ENCODE data around the gene PDPN. TPM values are rescaled to one million over a fixed set of nuclear protein-coding genes. Genes with fewer than 3 reads are reported as not detected.

The PDPN gene
- total and polyA plus RNA-seq, 2 of the 8 experiments (the other 6 are each of a cell fraction or from before 2014, with no cell fraction given), result 44.7 to 169 TPM

DNA sequence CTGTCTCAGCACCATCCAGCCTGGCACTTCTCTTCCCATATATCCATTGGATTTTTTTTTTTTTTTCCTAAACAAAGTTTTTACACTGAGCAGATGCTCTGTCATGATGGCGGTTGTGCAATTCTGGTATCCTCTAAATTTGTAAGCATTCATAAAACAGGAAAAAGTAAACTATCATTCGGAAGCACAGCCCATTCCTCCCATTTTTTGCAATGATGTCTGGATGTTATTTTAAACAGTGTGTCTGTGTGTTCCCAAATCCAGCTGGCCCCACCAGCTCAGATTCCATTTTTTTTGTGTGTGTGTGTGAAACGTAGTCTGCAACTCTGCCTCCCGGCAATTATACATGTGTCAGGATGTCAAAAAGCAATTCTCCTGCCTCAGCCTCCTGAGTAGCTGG, 33.5 kb downstream of the PDPN start:
- H4K91ac ChIP-seq (replicated peaks; ENCODE audit: insufficient read length, low read length), result no peak overlapping the region
- H3K4me3 ChIP-seq (ENCODE audit: extremely low read depth in 1 of 4, insufficient read depth in 2 of 4, low read depth in 3 of 4, low read length in 4 of 4), result no peak overlapping the region
- no peak overlapping the region for H4K5ac ChIP-seq (ENCODE audit: insufficient read length, low read depth, low read length)
- H2BK20ac ChIP-seq (ENCODE audit: low read length), result no peak overlapping the region
- no peak overlapping the region for H3K4me2 ChIP-seq (ENCODE audit: insufficient read depth in 1 of 2, low read depth in 2 of 2, low read length in 2 of 2)
- no peaks in the 10 kb centered on the region; the same call in 1 of the 2 replicates for H3K79me1 ChIP-seq (ENCODE audit: low read depth, low read length)
- H4K8ac ChIP-seq (ENCODE audit: extremely low read depth, insufficient read depth, low read length), result no peak overlapping the region
- no peak overlapping the region for H2AFZ ChIP-seq (ENCODE audit: low read length)
- FAIRE-seq (no peak), DNase-seq (ENCODE audit: low read depth in 1 of 2, low spot score in 2 of 2) (no peak)
- CTCF ChIA-PET (ENCODE audit: partially characterized antibody), result interaction anchor here (1.0 kb wide), 1 partner anchor 85 kb away, joined by 3 read pairs; no protein-coding TSS in a partner anchor
- no peak overlapping the region for H2AK5ac ChIP-seq (ENCODE audit: low read depth, low read length)
- H3K9me3 ChIP-seq (ENCODE audit: insufficient read depth in 2 of 2, low read depth in 1 of 2, low read length in 1 of 2), result no peaks in the 10 kb centered on the region
- no peak overlapping the region for H3K18ac ChIP-seq (ENCODE audit: extremely low read depth, low read length)
- H3K9ac ChIP-seq (replicated peaks in 1 of 4; ENCODE audit: extremely low read depth in 1 of 4, low read depth in 3 of 4, low read length in 3 of 4), result no peak overlapping the region
- POLR2A ChIA-PET (ENCODE audit: partially characterized antibody), result no interaction called here
- 92% methylated on average over 4 of the region's 4 CpGs; no CpG with 5 or more reads in 1 of the 2 experiments for WGBS, 2 experiments (ENCODE audit: extremely low coverage in 1 of 2, insufficient coverage in 1 of 2, insufficient read length in 1 of 2, insufficient replicate concordance in 2 of 2, low coverage in 1 of 2, low lambda C conversion rate in 2 of 2, missing lambda C conversion rate in 1 of 2)
- H3K14ac ChIP-seq (ENCODE audit: insufficient read length), result no peak overlapping the region
- no peaks in the 10 kb centered on the region for H3K23me2 ChIP-seq (ENCODE audit: low read depth, low read length)
- no peak overlapping the region for H3K56ac ChIP-seq (replicated peaks; ENCODE audit: insufficient read length, low read depth, low read length)
- H2BK12ac ChIP-seq (ENCODE audit: low read depth, low read length), result no peak overlapping the region
- peaks cover 2 to 3% of the 10 kb centered on the region in 2 experiments for H4K20me1 ChIP-seq (replicated peaks in 1 of 2; ENCODE audit: control insufficient read depth in 1 of 2, insufficient read depth in 2 of 2, low read length in 2 of 2)
- no peak overlapping the region for H2BK120ac ChIP-seq (replicated peaks; ENCODE audit: low read depth, low read length)
- no peak overlapping the region for H2BK15ac ChIP-seq (ENCODE audit: low read length)
- no peaks in the 10 kb centered on the region; a peak in 1 of 7 replicates for H3K4me1 ChIP-seq (replicated peaks in 1 of 4; ENCODE audit: control insufficient read depth in 3 of 4, insufficient read depth in 4 of 4, low read length in 3 of 4)
- no peak overlapping the region for H3K27ac ChIP-seq (ENCODE audit: low read depth, low read length)
- no peaks in the 10 kb centered on the region for H3K27me3 ChIP-seq (replicated peaks in 1 of 4; ENCODE audit: control insufficient read depth in 3 of 4, extremely low read depth in 1 of 4, insufficient read depth in 3 of 4, low read length in 3 of 4)
- H3K23ac ChIP-seq (ENCODE audit: insufficient read length), result no peak overlapping the region
- no peak overlapping the region for H3K4ac ChIP-seq (replicated peaks; ENCODE audit: insufficient read length, low read depth, low read length)
- H3K36me3 ChIP-seq (ENCODE audit: control insufficient read depth in 2 of 4, insufficient read depth in 4 of 4, low read length in 3 of 4), result peaks cover 23 to 52% (median 34%) of the 10 kb centered on the region in 4 experiments
- H2BK5ac ChIP-seq (ENCODE audit: low read depth, low read length), result no peak overlapping the region
- H3K79me2 ChIP-seq (ENCODE audit: control insufficient read depth in 1 of 2, insufficient read depth in 2 of 2, low read length in 2 of 2), result no peaks in the 10 kb centered on the region
- TF ChIP-seq SAP30 (IDR thresholded peaks at IDR 0.05; ENCODE audit: insufficient read depth, insufficient replicate concordance, low read length), result no peak
- TF ChIP-seq ZNF274 (IDR thresholded peaks at IDR 0.05; ENCODE audit: borderline replicate concordance, extremely low read depth, low read length), result no peak
- no peak for TF ChIP-seq SIX5 (IDR thresholded peaks at IDR 0.05; ENCODE audit: low read depth, low read length)
- TF ChIP-seq HDAC2 (IDR thresholded peaks at IDR 0.05; ENCODE audit: borderline replicate concordance in 1 of 2, low read depth in 2 of 2, low read length in 2 of 2), result no peak
